Stomach (tissue), 9 donors: ENCODE results near the gene ANO1. TPM values are rescaled to one million over a fixed set of nuclear protein-coding genes. Genes with fewer than 3 reads are reported as not detected.
"Not testable (repeated sequence)": the region's sequence is repeated elsewhere in the genome, so short reads cannot be mapped to it uniquely, and the experiment has no call there.

ENCODE experiments used
- DNase-seq, 2 donors: peaks; one replicate each; pipeline versions ENCODE4 v3.0.0 to v3.0.0-alpha.2; 2013 to 2019
- H3K27ac ChIP-seq, 5 donors: fragments of 200-600 bp in 4 of 5; sonication (generic) in 4 of 5; one replicate each; pipeline ENCODE4 v1.5.1; 2013 to 2019; ENCODE audit warnings: mild to moderate bottlenecking in 1 of 5, moderate library complexity in 1 of 5
- H3K27me3 ChIP-seq, 3 donors: fragments of 200-600 bp; sonication (generic); one replicate each; pipeline ENCODE4 v1.5.1; 2017 to 2019; ENCODE audit warnings: mixed run types in 1 of 3
- H3K36me3 ChIP-seq, 4 donors: fragments of 200-600 bp; sonication (generic); 1 replicate in 3 of 4; 2 replicates in 1 of 4; pipeline ENCODE4 v1.5.1; 2016 to 2019
- H3K4me1 ChIP-seq, 4 donors: fragments of 200-600 bp; sonication (generic); one replicate each; pipeline ENCODE4 v1.5.1; 2016 to 2019
- H3K4me3 ChIP-seq, 4 donors: fragments of 200-600 bp; sonication (generic) in 3 of 4; one replicate each; pipeline ENCODE4 v1.5.1; 2016 to 2019; ENCODE audit warnings: mild to moderate bottlenecking in 1 of 4
- H3K9me3 ChIP-seq, 4 donors: fragments of 200-600 bp; sonication (generic); one replicate each; pipeline ENCODE4 v1.5.1; 2016 to 2019
- CTCF ChIP-seq, 7 experiments: fragments of 450-650 bp in 4 of 7; fragments of 200-600 bp in 3 of 7; sonication (generic) in 3 of 7; IDR thresholded peaks; one replicate each; pipeline ENCODE4 v1.5.1; 2016 to 2019; ENCODE audit warnings: antibody characterized with exemption in 7 of 7, control low read depth in 2 of 7, mild to moderate bottlenecking in 1 of 7
- EP300 ChIP-seq: sonication (generic); formaldehyde crosslinking; IDR thresholded peaks from one replicate; pipeline ENCODE4 v1.6.1; 2017; ENCODE audit warnings: antibody characterized with exemption
- POLR2A ChIP-seq, 4 donors: fragments of 450-650 bp; IDR thresholded peaks; one replicate each; pipeline ENCODE4 v1.6.1; 2016; ENCODE audit warnings: antibody characterized with exemption in 4 of 4, control low read depth in 2 of 4, mild to moderate bottlenecking in 1 of 4, moderate library complexity in 1 of 4
- POLR2AphosphoS5 ChIP-seq, 3 donors: sonication (generic); formaldehyde crosslinking; IDR thresholded peaks; one replicate each; pipeline ENCODE4 v1.6.1; 2016; ENCODE audit warnings: antibody characterized with exemption in 3 of 3
- WGBS, 5 donors: extraction: QIAGEN DNeasy Blood & Tissue Kit in 3 of 5; methylation state at CpG; one replicate each; pipeline versions ENCODE4 v1.1.5 to v1.1.7; 2013 to 2018; 5-methylcytosine and 5-hydroxymethylcytosine counted together
- intact Hi-C: fragments of 100-400 bp; cut with DNase I; formaldehyde crosslinking; loops from one replicate; pipeline ENCODE4 v1.15.1; 2023; ENCODE audit warnings: low total_unique reads
- polyA plus RNA-seq, 3 donors: library from polyadenylated mRNA; stranded (reverse); fragments of 200-250 nt; gene quantifications; one replicate each; pipeline ENCODE4 v1.2.3, GENCODE V29; 2013
- total RNA-seq, 5 donors: library from RNA; depleted of rRNA; stranded (reverse); fragments of >200 nt; gene quantifications; one replicate each; pipeline versions ENCODE4 v1.1.0 to v1.2.3, GENCODE V29; 2014 to 2016
- donor health status: healthy with polysubstance abuse.
- donor health status: Bipolar disorder and iron deficiency.
- donor health status: healthy.

ANO1 gene
- total and polyA plus RNA-seq, 8 donors, result 1.8 to 69.6 (median 12.9) TPM

GRCh38 chr11:70034740-70035365 lies 43.3 kb upstream of the ANO1 start:
- no peak overlapping the region for H3K27ac ChIP-seq
- peak in 1 of 2 donors; percentile 15 for DNase-seq
- WGBS, 5 donors, result 43 to 64% (median 56%) methylated on average over 8 to 11 of the region's 11 CpGs
- peaks cover 0 to 24% (median 0%) of the 10 kb centered on the region in 3 donors for H3K27me3 ChIP-seq
- H3K4me3 ChIP-seq, result no peak overlapping the region
- no peaks in the 10 kb centered on the region for H3K36me3 ChIP-seq
- H3K4me1 ChIP-seq, result peaks cover 0 to 4% (median 0%) of the 10 kb centered on the region in 4 donors
- TF ChIP-seq POLR2A (IDR thresholded peaks at IDR 0.05), result no peak
- no peak for TF ChIP-seq EP300
- no peak for TF ChIP-seq CTCF (IDR thresholded peaks at IDR 0.05)
- TF ChIP-seq POLR2AphosphoS5 (IDR thresholded peaks at IDR 0.05), result no peak
- intact Hi-C loops, result no loop called here
- peaks cover 0 to 26% (median 23%) of the 10 kb centered on the region in 4 donors for H3K9me3 ChIP-seq

GRCh38 chr11:70035665-70036064 lies 42.5 kb upstream of the ANO1 start:
- H3K36me3 ChIP-seq, intact Hi-C loops, DNase-seq, H3K4me3 ChIP-seq, H3K27ac ChIP-seq, H3K4me1 ChIP-seq: not testable (repeated sequence)
- Histone ChIP-seq H3K9me3 (peaks cover 0 to 26% (median 24%) of the 10 kb centered on the region in 4 donors), H3K27me3 (peaks cover 0 to 24% (median 0%) of the 10 kb centered on the region in 3 donors)
- WGBS, 5 donors, result 88 to 93% (median 90%) methylated on average over 2 of the region's 2 CpGs

- DNase-seq, result peak in 1 of 2 donors; percentile 20
- Histone ChIP-seq H3K4me1 (peaks cover 0 to 4% (median 0%) of the 10 kb centered on the region in 4 donors), H3K36me3 (no peaks in the 10 kb centered on the region), H3K27ac (no peak overlapping the region), H3K27me3 (peaks cover 0 to 24% (median 0%) of the 10 kb centered on the region in 3 donors), H3K9me3 (peaks cover 3 to 33% (median 28%) of the 10 kb centered on the region in 4 donors), H3K4me3 (no peak overlapping the region)
- intact Hi-C loops, result no loop called here
- TF ChIP-seq EP300, result no peak
- no peak for TF ChIP-seq POLR2AphosphoS5 (IDR thresholded peaks at IDR 0.05)
- no peak for TF ChIP-seq CTCF (IDR thresholded peaks at IDR 0.05)
- TF ChIP-seq POLR2A (IDR thresholded peaks at IDR 0.05), result no peak
- WGBS, 5 donors, result 85 to 93% (median 90%) methylated on average over 12 of the region's 12 CpGs
These were observed 40.9 kb upstream of the ANO1 start for GRCh38 chr11:70036971-70037882.

GRCh38 chr11:70038034-70038834 lies 39.9 kb upstream of the ANO1 start:
- no peak overlapping the region for H3K27ac ChIP-seq
- H3K9me3 ChIP-seq, result peaks cover 3 to 43% (median 38%) of the 10 kb centered on the region in 4 donors
- H3K4me1 ChIP-seq, result peaks cover 0 to 4% (median 0%) of the 10 kb centered on the region in 4 donors
- intact Hi-C loops, result no loop called here
- peak in 1 of 2 donors; percentile 2 for DNase-seq
- 83 to 93% (median 91%) methylated on average over 9 of the region's 9 CpGs for WGBS, 5 donors
- TF ChIP-seq CTCF (IDR thresholded peaks at IDR 0.05) (no peak), POLR2AphosphoS5 (IDR thresholded peaks at IDR 0.05) (no peak), POLR2A (IDR thresholded peaks at IDR 0.05) (no peak), EP300 (no peak)
- no peaks in the 10 kb centered on the region for H3K36me3 ChIP-seq
- H3K4me3 ChIP-seq, result no peak overlapping the region
- peaks cover 0 to 21% (median 0%) of the 10 kb centered on the region in 3 donors for H3K27me3 ChIP-seq
